Daoy (cell line): ENCODE data around the gene KDF1. TPM values are rescaled to one million over a fixed set of nuclear protein-coding genes. Genes with fewer than 3 reads are reported as not detected.
"Not testable (repeated sequence)": the region's sequence is repeated elsewhere in the genome, so short reads cannot be mapped to it uniquely, and the experiment has no call there.

Experiments
- DNase-seq: peaks from one replicate; pipeline ENCODE4 v3.0.0-alpha.2; 2015; ENCODE audit warnings: low read depth
- total RNA-seq: library from RNA; depleted of rRNA; stranded (reverse); fragments of >200 nt; shearing (Covaris generic); gene quantifications from 2 replicates; pipeline ENCODE4 v1.2.3, GENCODE V29; 2014

Gene KDF1
- total RNA-seq, 1 experiment from 2014 or later, result 0.11 TPM

DNA sequence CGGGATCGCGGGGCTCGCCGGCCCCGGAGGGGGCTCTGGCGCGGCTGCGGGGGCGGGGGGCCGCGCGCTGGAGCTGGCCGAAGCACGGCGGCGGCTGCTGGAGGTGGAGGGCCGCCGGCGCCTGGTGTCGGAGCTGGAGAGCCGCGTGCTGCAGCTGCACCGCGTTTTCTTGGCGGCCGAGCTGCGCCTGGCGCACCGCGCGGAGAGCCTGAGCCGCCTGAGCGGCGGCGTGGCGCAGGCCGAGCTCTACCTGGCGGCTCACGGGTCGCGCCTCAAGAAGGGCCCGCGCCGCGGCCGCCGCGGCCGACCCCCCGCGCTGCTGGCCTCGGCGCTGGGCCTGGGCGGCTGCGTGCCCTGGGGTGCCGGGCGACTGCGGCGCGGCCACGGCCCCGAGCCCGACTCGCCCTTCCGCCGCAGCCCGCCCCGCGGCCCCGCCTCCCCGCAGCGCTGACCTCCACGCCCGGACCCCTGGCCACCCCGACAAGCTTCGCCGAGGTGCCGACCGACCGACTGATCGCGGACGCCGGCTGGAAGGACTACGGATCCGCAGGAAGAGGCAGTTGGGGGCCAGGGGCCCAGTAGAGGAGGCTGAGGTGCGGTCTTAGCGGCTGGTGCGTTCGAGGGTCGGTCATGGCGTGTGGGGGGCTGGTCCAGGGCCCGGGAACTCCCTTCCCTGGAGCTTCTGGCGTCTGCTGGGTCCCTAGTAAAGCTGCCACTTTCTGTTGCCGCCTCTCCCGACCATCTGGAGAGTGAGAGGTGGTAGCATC, 33.9 kb upstream of the KDF1 start:
- DNase-seq, result peak; percentile 52

DNA sequence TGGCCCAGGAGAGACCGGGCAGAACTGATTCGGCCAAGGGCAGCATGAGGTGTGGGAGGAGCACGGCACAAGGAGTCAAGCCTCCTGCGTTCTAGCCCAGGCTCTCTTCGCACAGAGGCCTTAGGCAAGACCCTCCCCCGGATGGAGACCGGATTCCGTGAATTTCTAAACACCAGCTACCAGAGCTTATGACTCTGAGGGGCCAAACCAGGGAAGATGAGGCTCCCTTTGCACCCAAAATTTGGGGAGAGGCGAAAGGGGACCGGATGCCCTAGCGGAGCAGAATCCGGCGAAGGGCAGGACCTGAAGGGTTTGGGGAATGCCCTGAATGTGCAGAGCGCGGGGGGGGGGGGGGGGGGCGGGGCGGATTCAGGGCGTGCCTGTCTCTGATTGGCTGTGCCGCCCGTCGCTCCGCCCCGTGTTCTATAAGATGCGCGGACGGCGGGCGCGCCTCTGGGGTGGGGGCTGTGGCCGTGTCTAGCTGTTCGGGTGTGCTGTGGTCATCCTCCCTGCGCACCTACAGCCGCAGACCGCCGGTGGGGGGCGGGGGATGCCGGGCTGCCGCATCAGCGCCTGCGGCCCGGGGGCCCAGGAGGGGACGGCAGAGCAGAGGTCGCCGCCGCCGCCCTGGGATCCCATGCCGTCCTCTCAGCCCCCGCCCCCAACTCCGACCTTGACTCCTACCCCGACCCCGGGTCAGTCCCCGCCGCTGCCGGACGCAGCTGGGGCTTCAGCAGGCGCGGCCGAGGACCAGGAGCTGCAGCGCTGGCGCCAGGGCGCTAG, 33.2 kb upstream of the KDF1 start, which contains the start of gene TRNP1:
TSS of gene TRNP1 (plus strand) at position 456 of the 783 bp plus-strand sequence. CDS start at position 551, 95 bp downstream.
- peak; percentile 81 for DNase-seq

DNA sequence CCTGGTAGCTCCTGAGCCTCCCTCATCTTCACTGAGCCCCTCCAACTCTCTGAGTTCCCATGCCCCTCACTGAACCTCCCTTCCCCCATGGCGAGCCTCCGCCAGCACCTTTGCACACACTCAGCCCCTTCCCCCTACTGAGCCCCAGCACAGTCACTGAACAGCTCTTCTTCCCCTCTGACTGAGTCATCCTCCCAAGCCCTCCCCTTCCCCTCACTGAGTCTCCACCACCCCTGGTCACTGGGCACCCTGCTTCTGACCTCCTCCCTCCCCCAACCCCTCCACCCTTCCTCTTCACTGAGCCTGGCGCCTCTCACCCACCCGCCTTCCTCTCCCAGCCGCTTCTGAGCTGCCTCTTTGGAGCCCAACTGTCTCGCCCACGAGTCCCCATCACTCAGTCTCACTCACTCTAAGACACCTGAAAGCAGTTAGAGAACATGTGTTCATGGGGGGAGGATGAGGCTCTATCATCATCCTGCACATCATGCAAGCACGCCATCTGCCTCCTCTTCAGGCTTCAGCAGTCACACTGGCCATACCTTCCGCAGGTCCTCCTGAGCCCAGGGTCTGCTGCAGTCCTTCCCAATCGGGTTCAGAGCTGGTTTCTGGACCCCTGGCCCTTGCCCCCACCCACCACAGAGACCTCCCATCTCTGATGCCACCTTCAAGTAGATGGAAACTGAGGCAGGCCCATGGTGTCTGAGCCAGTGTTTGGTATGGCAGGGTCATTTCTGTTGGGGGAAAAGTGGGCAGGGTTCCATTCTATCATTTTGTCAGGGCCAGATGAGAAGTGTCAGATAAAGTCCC, 31.2 kb upstream of the KDF1 start:
- peak; percentile 58 for DNase-seq

DNA sequence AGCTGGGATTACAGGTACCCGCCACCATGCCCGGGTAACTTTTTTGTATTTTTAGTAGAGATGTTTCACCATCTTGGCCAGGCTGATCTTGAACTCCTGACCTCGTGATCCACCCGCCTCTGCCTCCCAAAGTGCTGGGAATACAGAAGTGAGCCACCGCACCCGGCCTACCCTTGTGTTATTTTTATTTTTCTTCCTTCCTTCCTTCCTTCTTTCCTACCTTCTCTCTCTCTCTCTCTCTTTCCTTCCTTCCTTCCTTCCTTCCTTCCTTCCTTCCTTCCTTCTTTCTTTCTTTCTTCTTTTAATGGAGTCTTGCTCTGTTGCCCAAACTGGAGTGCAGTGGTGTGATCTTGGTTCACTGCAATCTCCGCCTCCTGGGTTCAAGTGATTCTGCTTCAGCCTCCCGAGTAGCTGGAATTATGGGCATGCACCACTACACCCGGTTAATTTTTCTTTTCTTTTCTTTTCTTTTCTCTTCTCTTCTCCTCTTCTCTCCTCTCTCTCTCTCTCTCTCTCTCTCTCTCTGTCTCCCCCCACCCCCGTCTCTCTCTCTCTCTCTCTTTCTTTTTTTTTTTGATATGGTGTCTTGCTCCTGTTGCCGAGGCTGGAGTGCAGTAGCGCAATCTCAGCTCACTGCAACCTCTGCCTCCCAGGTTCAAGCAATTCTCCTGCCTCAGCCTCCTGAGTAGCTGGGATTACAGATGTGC, 29.3 kb upstream of the KDF1 start:
- not testable (repeated sequence) for DNase-seq

DNA sequence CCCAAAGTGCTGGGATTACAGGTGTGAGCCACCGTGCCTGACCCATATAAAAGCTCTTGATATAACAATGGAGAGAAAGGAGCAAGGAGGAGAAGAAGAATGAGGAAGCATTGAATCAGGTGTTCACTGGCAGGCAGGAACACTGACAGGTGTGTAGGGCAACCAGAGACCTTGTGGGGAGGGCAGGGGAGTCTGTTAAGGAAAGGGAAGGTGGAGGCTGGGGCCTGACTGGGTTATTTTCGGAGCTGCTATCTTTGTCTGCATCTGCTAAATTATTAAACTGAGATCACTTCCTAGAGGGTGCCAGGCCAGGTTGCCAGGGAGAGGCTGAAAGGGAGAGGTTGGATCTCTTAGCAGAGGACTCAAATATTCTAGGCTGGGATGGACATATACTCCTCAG, 26.4 kb upstream of the KDF1 start:
- DNase-seq, result no peak

DNA sequence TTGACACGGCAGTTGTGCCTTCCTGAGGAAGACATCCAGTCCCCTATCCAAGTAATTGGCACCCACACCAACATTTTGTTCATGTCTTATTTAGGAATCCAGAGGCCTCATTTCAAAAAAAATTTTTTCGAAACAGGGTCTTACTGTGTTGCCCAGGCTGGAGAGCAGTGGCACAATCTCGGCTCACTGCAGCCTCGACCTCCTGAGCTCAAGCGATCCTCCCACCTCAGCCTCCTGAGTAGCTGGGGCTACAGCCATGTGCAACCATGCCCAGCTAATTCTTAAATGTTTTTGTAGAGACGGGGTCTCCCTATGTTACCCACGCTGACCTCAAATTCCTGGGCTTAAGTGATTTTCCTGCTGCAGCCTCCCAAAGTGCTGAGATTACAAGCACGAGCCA, 24.0 kb upstream of the KDF1 start:
- DNase-seq, result no peak

DNA sequence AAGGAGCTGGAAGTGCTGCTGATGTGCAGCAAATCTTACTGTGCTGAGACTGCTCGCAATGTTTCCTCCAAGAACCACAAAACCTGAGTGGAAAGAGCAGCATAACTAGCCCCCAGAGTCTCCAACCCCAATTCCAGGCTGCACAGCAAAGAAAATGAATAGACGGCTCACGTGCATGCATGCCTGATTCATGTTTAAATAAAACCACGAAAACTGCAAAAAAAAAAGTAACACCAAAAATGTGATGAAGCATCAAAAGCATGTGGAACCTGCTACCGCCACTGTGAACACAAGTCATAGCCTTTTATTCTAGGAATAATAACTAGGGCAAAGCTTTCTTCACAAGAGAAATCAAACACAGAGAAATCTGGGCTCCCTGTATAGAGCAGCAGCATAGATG, 23.6 kb upstream of the KDF1 start:
- DNase-seq, result no peak

DNA sequence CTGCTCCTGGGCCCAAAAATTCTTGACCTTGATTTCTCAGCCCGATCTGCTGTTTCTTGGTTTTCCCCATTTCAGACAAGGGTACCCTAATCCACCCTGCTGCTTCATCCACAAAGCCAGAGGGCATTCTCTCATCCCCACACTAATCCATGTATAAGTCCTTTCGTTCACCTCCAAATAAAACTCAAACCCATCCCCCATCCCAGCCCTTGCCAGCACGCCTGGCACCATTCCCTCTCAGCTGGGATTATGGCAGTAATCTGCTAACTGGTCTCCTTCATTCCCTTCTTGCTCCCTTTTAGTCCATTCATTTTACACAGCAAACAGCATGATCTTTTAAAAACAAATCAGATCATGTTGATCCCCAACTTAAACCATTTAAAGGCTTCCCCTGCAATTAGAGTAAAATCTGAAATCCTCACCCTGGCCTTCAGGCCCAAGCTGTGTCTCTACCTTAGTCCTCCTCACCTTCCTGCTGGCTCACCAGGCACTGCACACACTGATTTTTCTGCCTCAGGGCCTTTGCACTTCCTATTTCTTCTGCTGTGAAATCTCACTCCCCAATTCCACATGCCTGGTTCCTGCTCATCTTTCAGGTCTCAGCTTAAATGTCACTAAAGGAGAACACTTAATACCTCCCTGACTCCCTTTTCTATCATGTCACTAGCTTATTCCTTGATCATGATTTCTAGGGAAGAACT, 21.0 kb upstream of the KDF1 start:
- DNase-seq, result no peak

DNA sequence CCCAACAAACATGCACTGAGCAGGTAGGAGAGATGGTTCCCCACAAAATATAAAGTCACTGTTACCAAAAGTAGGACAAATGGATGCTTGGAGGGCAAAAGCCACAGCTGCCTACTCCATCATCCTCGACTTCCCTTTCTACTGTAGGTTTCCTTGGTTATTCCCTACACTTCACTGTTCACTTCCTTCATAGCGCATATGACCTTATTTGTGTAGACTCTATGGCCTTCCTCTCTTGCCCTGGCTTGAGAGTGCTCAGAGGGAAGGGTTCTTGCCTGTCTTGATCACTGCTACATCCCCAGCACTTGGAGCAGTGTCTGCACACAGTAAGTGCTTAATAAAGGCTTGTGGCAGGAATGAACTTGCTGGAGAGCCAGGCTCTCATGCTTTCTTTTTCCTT, 18.6 kb upstream of the KDF1 start:
- no peak for DNase-seq

DNA sequence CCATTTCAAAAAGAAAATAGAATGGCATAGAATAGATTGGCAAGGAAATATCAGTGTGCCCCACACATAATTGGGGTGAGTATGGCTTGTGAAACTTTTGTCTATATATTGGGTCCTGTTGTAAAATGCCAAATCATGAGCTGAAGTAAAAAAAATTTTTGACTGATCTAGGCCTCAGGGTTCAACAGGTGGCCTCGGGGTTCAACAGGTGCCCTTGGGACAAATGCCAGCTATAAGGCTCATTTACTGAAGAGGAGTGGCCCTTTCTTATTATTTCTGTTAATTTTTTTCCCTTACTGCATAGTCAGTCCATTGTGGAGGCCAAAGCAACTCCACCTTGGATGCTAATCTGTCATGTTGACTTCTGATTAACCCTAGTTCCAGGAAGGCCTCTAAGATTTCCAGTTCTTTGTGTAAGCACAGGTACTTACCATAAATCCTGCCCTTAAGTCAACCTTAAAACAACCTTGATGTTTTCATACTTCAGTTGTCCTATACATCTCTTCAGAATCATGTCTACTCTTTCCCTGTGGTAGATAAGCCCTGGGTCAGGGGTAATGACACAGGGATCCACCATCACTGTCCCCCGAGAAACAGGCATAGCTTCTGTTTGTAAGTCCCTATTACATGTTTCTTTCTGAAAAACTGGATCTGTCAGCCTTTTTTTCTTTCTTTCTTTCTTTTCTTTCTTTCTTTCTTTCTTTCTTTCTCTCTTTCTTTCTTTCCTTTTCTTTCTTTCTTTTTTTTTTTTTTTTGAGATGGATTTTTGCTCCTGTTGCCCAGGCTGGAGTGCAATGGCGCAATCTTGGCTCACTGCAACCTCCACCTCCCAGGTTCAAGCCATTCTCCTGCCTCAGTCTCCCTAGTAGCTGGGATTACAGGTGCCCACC, 16.6 kb upstream of the KDF1 start:
- DNase-seq, result no peak

DNA sequence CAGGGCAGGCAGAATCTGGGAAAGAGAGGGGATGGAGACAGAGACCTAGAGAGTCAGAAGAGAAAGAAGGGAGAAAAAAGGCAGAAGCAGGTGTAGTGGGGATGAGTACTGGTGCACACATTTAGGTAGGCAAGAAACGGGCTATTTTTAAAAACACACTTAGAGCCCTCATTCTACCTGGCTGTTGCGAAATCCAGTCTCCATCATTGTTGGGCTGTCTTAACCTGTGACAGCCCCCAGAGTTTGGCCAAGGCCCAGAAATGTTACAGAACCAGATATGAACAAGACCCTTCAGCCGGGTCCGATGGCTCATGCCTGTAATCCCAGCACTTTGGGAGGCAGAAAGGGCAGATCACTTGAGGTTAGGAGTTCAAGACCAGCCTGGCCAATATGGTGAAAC, 12.6 kb upstream of the KDF1 start:
- no peak for DNase-seq

DNA sequence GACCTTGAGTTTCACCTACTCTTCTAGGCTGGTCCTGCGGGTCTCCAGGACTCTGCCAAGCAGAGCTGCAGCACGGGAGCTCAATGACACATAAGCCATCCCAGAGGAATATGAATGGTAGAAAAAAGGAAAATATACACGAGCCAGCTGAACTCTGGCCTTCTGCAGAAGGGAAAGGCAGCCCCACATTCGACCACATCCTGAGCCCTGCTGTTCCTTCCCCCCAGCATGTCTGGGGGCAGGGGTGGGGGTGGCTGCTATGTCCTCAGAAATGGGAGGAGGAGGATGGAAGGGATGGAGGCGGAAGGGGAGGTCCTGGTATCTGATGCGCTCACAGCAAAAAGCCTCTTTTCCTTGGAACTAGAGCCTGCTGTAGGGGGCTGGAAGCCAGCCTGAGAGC, 12.1 kb upstream of the KDF1 start:
- no peak for DNase-seq

DNA sequence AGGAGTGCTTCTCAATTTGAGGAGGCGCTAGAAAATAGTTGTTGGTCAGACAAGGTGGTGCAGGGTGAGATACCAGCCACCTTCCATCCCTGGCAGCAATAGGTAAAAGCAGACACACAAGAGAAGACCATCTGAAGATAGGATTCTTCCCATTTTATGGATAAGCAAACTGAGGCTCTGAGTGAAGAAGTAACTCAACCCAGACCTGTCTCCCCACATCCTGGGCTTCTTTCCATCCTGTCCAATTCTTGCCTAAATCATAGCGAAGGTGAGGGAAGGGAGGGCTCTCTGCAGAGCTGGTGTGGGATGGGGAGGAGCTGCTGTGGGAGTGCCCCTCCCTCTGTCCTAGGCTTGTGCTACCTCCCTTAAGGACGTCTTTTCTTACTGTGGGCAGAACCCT, 11.3 kb upstream of the KDF1 start:
- DNase-seq, result no peak

DNA sequence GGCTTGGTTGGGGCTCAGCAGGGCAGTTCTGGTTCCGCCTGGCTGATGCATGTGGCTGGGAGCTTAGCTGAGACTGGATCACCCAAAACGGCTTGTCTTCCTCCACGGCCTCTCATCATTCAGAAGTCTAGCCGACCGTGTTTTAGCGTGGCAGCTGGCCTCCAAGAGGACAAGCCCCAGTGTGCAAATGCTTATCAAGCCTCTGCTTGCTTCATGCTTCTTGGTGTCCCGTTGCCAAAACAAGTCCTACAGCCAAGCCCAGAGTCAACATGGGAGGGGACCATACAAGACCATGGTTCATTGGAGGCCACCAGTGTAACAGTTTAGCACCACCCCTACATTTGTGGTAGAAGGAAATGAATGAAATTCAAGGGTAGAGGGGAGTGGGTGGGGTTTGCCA, 10.5 kb upstream of the KDF1 start:
- DNase-seq, result no peak

DNA sequence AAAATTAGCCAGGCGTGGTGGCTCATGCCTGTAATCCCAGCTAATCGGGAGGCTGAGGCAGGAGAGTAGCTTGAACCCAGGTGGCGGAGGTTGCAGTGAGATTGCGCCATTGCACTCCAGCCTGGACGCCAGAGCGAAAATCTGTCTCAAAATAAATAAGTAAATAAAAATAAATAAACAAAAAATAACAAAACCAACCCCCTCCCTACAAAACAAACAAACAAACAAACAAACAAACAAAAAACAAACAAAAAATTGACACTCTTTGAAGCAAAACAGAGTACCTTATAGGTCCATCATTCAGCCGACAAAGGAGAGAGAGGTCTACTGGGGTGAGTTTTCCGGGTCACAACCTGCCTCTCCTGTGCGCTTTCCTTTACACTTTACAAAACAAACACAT, 5.4 kb upstream of the KDF1 start:
- DNase-seq, result no peak

DNA sequence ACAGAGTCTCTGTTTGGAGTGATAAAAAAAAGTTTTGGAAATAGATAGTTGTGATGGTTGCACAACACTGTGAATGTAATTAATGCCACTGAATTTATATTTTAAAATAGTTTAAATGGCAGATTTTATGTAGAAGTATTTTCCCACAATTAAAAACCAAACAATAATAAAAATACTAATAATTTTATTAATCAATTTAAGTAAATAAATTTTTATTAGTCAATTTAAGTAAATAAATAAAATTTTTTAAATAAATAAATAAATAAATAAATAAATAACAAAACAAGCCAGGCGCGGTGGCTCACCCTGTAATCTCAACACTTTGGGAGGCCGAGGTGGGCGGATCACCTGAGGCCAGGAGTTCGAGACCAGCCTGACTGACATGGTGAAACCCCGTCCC, 4.9 kb upstream of the KDF1 start:
- no peak for DNase-seq

DNA sequence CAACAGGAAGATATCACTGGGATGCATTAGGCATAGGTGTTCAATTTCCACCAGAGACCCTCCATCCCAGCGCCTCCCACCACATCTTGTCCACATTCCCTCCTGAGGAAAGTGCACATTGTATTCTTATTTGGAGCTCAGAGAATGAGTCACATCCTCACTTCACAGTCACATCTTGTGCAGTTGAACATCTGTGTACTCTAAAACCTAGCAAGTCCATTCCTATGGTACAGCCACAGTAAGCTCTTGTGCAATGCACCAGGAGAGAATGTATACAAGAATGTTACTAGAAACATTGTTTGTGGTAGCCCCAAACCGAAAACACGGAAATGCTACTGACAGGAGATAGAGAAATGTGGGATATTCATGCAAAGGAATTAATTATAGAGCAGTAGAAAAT, 1.6 kb upstream of the KDF1 start:
- peak; percentile 68 for DNase-seq

DNA sequence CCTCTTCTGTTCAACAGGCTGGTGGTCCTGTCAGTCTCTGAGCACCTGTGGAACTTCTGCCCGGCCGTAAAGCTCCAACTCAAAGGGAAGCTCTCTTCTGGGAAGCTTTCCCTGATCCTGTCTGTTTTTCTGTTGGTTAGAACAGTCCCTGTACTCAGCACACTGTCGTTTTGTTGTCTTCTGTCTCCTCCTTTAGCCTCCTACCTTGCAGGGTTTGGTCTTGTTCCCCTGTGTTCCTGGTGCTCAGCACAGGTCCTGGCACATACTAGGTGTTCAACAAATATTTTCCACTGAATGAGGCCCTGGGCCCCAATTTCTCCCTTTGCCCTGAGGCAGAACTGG, 328 bp upstream of the KDF1 start:
- DNase-seq, result no peak

DNA sequence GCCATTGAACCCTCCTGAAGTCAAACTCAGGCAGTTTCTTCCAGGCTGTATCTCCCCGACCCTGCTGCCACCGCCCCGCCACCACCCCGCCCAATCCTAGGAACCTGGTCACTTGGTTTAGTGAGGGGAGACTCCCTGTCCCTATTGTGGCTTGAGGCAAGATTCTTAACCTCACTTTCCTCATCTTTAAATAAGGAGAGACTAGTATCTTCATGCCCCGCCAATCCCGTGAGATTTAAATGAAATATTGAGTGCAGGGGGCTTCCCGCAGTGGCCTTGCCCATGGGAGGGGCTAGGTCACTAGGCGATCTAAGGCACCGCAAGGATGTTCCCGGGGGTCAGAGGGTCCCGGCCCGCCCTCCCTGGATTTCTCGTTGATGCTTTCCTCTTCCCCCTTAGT, 998 bp downstream of the KDF1 start:
- no peak for DNase-seq

DNA sequence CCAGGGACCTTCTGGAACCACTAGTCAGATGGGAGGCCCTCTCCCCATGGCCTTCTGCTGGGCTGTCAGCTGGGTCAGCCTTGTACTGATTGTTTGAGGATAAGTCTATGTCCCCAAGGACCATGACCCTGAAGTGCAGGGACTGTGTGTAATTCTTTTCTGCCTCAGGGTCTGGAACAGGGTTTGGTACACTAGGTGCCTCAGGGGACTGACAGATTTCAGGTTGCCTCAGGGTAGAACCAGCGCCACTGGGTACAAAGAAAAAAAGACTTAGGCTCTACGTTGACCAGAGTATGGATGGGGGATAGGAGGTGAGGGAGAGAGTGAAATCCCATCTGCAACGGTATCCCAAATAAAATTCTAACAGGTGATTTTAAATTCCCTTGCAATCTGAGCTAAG, 3.0 kb downstream of the KDF1 start:
- no peak for DNase-seq
